Stimulated activated effector memory CD8-positive, alpha-beta T cell treated with anti-CD3 and anti-CD28 coated beads, Interleukin-12 subunit alpha, Interleukin-12 subunit beta, amount 100 ng/mL, for 72 hours (primary cell): ENCODE data around the gene ZCCHC14.

Experiments
- ATAC-seq: fragments of 150-1000 bp; cut with Tn5 transposase; 2 replicates; pipeline ENCODE4 v1.10.0; 2021
- DNase-seq, 2 donors: peaks; one replicate each; pipeline ENCODE4 v3.0.0; 2021 to 2022; ENCODE audit warnings: low spot score in 2 of 2
- H3K27ac Mint-ChIP-seq: one replicate; pipeline ENCODE4 v1.8.0; 2022; ENCODE audit warnings: mild to moderate bottlenecking, mixed read lengths
- H3K36me3 Mint-ChIP-seq: one replicate; pipeline ENCODE4 v1.8.0; 2022; ENCODE audit warnings: mild to moderate bottlenecking, mixed read lengths
- H3K4me1 Mint-ChIP-seq: one replicate; pipeline ENCODE4 v1.8.0; 2022; ENCODE audit warnings: mixed read lengths
- H3K4me3 Mint-ChIP-seq: one replicate; pipeline ENCODE4 v1.8.0; 2022; ENCODE audit warnings: mild to moderate bottlenecking, mixed read lengths
- H3K9me3 Mint-ChIP-seq: one replicate; pipeline ENCODE4 v1.8.0; 2022; ENCODE audit warnings: mixed read lengths

The ZCCHC14 gene

GRCh38 chr16:87463722-87464690 is 28.8 kb downstream of the ZCCHC14 start:
- H3K4me1 Mint-ChIP-seq = peaks cover 23% of the 10 kb centered on the region
- ATAC-seq (peak; percentile 79), DNase-seq (no peak)
- peaks cover 14% of the 10 kb centered on the region for H3K36me3 Mint-ChIP-seq
- peak overlapping the region; percentile 75 for H3K4me3 Mint-ChIP-seq
- no peaks in the 10 kb centered on the region for H3K9me3 Mint-ChIP-seq
- H3K27ac Mint-ChIP-seq = peak overlapping the region; percentile 90

GRCh38 chr16:87461466-87461991 is 31.3 kb downstream of the ZCCHC14 start:
- ATAC-seq = no peak
- Mint-ChIP-seq H3K36me3 (peaks cover 26% of the 10 kb centered on the region), H3K9me3 (no peaks in the 10 kb centered on the region), H3K27ac (no peak overlapping the region), H3K4me3 (no peak overlapping the region), H3K4me1 (peaks cover 41% of the 10 kb centered on the region)
- no peak for DNase-seq

- ATAC-seq = no peak
- H3K4me1 Mint-ChIP-seq = peaks cover 41% of the 10 kb centered on the region
- H3K4me3 Mint-ChIP-seq = no peak overlapping the region
- H3K36me3 Mint-ChIP-seq = peaks cover 26% of the 10 kb centered on the region
- DNase-seq = no peak
- no peak overlapping the region for H3K27ac Mint-ChIP-seq
- H3K9me3 Mint-ChIP-seq = no peaks in the 10 kb centered on the region
These were observed 31.9 kb downstream of the ZCCHC14 start for GRCh38 chr16:87460936-87461335.

- Mint-ChIP-seq H3K27ac (no peak overlapping the region), H3K9me3 (no peaks in the 10 kb centered on the region), H3K4me3 (no peak overlapping the region), H3K4me1 (peaks cover 34% of the 10 kb centered on the region), H3K36me3 (peaks cover 26% of the 10 kb centered on the region)
- DNase-seq (no peak), ATAC-seq (no peak)
These were observed 33.0 kb downstream of the ZCCHC14 start for GRCh38 chr16:87459833-87460232.

GRCh38 chr16:87459027-87459426 is 33.8 kb downstream of the ZCCHC14 start:
- Mint-ChIP-seq H3K4me3 (no peak overlapping the region), H3K27ac (no peak overlapping the region), H3K36me3 (peaks cover 26% of the 10 kb centered on the region), H3K4me1 (peaks cover 26% of the 10 kb centered on the region), H3K9me3 (no peaks in the 10 kb centered on the region)
- no peak for ATAC-seq
- no peak for DNase-seq

GRCh38 chr16:87458424-87458915 is 34.4 kb downstream of the ZCCHC14 start:
- ATAC-seq (no peak), DNase-seq (no peak)
- peak overlapping the region; percentile 66 for H3K4me3 Mint-ChIP-seq
- H3K27ac Mint-ChIP-seq = peak overlapping the region; percentile 86
- no peaks in the 10 kb centered on the region for H3K9me3 Mint-ChIP-seq
- H3K36me3 Mint-ChIP-seq = peaks cover 26% of the 10 kb centered on the region
- peaks cover 20% of the 10 kb centered on the region for H3K4me1 Mint-ChIP-seq

GRCh38 chr16:87457709-87458423 is 35.0 kb downstream of the ZCCHC14 start:
- peaks cover 30% of the 10 kb centered on the region for H3K36me3 Mint-ChIP-seq

GRCh38 chr16:87457061-87457611 is 35.7 kb downstream of the ZCCHC14 start:
- DNase-seq (no peak), ATAC-seq (peak; percentile 59)

More at GRCh38 chr16:87457709-87458423, 35.0 kb downstream of the ZCCHC14 start:
- Mint-ChIP-seq H3K27ac (peak overlapping the region; percentile 86), H3K4me3 (peak overlapping the region; percentile 66), H3K4me1 (peaks cover 20% of the 10 kb centered on the region), H3K9me3 (no peaks in the 10 kb centered on the region)
- DNase-seq (peak; percentile 41 to 75), ATAC-seq (peak; percentile 98)

GRCh38 chr16:87454391-87454790 is 38.4 kb downstream of the ZCCHC14 start:
- ATAC-seq = no peak
- H3K4me3 Mint-ChIP-seq = no peak overlapping the region
- H3K36me3 Mint-ChIP-seq = peaks cover 30% of the 10 kb centered on the region
- H3K27ac Mint-ChIP-seq = no peak overlapping the region
- no peak for DNase-seq
- peaks cover 31% of the 10 kb centered on the region for H3K4me1 Mint-ChIP-seq
- H3K9me3 Mint-ChIP-seq = no peaks in the 10 kb centered on the region

More at GRCh38 chr16:87457061-87457611, 35.7 kb downstream of the ZCCHC14 start:
- H3K36me3 Mint-ChIP-seq = peaks cover 38% of the 10 kb centered on the region
- H3K4me3 Mint-ChIP-seq = peak overlapping the region; percentile 66
- H3K9me3 Mint-ChIP-seq = no peaks in the 10 kb centered on the region
- peak overlapping the region; percentile 86 for H3K27ac Mint-ChIP-seq
- peaks cover 27% of the 10 kb centered on the region for H3K4me1 Mint-ChIP-seq

- H3K4me1 Mint-ChIP-seq = peaks cover 35% of the 10 kb centered on the region
- ATAC-seq (no peak), DNase-seq (no peak)
- no peak overlapping the region for H3K27ac Mint-ChIP-seq
- no peaks in the 10 kb centered on the region for H3K9me3 Mint-ChIP-seq
- peaks cover 26% of the 10 kb centered on the region for H3K36me3 Mint-ChIP-seq
- H3K4me3 Mint-ChIP-seq = no peak overlapping the region
These were observed 39.5 kb downstream of the ZCCHC14 start for GRCh38 chr16:87453326-87453725.

- Mint-ChIP-seq H3K4me1 (peaks cover 27% of the 10 kb centered on the region), H3K9me3 (no peaks in the 10 kb centered on the region), H3K4me3 (no peak overlapping the region), H3K36me3 (peaks cover 24% of the 10 kb centered on the region), H3K27ac (no peak overlapping the region)
- DNase-seq (no peak), ATAC-seq (no peak)
These were observed 41.1 kb downstream of the ZCCHC14 start for GRCh38 chr16:87451563-87452210.

- DNase-seq = no peak
- ATAC-seq = no peak
- Mint-ChIP-seq H3K4me1 (peaks cover 28% of the 10 kb centered on the region), H3K4me3 (no peak overlapping the region), H3K36me3 (peaks cover 50% of the 10 kb centered on the region), H3K9me3 (no peaks in the 10 kb centered on the region), H3K27ac (peak overlapping the region; percentile 2)
These were observed 44.0 kb downstream of the ZCCHC14 start for GRCh38 chr16:87448866-87449265.

GRCh38 chr16:87447323-87447722 is 45.5 kb downstream of the ZCCHC14 start:
- Mint-ChIP-seq H3K9me3 (no peaks in the 10 kb centered on the region), H3K4me1 (peaks cover 28% of the 10 kb centered on the region), H3K27ac (no peak overlapping the region), H3K4me3 (no peak overlapping the region), H3K36me3 (peaks cover 41% of the 10 kb centered on the region)
- DNase-seq = no peak
- ATAC-seq = no peak

- no peak for ATAC-seq
- H3K27ac Mint-ChIP-seq = no peak overlapping the region
- peaks cover 37% of the 10 kb centered on the region for H3K36me3 Mint-ChIP-seq
These were observed 46.3 kb downstream of the ZCCHC14 start for GRCh38 chr16:87446479-87446878.

More at GRCh38 chr16:87446479-87446878, 46.3 kb downstream of the ZCCHC14 start:
- Mint-ChIP-seq H3K4me3 (no peak overlapping the region), H3K4me1 (peaks cover 32% of the 10 kb centered on the region), H3K9me3 (no peaks in the 10 kb centered on the region)
- DNase-seq = no peak
